HG02885 (cell line): Measurements from ENCODE around the gene ATP1A2.

Experiments
- ATAC-seq: cut with Tn5 transposase; IDR thresholded peaks from one replicate; pipeline ENCODE4 v1.9.1; 2021; ENCODE audit warnings: mild to moderate bottlenecking; ENCODE audit not compliant: unreplicated experiment, poor library complexity

The ATP1A2 gene

DNA sequence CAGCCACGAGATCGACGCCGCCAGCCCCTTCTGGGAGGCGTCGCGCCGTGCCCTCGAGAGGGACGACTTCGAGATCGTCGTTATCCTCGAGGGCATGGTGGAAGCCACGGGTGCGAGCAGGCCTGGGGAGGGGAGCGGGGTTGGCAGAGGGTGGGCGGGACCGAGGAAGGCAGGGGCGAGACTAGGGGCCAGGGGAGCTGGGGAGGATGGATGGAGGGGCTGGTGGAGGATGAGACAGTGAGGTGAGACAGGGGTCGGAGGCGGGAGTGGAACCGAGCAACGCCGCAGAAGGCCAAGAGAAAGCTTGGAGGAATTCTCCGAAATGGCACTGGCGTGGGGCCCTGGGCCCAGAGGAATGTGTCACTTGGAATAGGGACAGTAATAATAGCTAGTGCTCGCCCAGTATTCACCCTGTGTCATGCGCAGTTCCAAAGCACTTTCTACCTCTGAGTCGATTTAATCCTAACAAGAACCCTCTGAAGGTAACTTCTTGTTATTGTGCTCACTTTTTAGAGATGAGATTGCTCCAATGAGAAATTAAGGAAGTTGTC is 30.7 kb upstream of the ATP1A2 start:
- no peak for ATAC-seq

DNA sequence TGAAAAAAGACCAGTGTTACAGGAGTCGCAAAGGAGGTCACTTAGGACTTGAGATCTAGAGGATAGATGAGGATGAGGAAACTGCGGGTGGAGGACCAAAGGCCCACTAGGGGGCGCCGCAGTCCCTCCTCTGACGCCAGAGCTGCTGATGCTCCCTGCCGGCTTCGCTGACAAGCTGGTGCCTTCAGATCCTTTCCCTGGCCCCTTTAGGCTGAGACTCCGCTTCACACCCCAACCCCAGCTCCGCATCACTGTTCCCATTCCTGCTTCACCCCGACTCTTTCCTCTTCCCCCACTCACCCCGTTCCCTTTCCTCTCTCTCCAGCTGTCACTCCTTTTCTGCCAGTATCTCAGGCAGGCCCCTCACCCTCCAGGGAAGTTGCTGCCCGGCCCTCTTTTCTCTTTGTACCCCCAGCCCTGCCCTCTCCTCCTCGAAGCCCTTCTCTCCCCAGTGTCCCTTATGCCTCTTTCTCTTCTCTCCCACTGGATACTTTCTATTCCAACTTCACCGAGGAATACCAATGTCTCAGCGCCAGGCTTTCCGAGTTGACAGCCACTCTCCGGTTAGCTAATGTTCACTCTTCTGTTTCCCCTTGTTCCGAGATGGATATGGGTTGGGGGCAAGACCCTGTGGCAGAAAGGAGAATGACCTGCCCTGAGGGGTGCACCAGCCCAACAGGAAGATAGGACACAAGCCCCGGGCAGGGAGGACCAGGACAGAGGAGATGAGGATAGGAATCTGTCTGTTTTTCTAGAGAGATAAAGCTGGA is 29.7 kb upstream of the ATP1A2 start:
- ATAC-seq, result no peak

DNA sequence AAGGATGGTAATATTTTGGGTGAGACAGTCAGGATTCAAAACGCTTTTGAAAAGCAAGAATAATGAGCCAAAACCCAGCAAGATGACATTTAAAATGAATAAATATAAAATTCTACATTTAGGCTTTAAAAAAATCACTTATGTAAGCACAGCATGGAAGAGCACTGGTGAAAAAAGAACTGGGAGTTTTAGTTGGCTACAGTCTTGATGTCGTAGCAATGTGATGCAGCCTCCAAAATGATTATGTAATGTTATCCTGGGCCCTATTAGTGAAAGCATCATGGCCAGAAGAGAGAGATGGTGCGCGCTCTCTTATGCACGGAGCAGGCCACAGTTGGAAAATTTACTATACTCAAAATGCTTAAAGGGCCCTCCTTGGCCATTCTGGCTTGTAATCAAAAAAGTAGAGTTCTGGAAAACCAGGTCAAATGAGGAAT is 29.1 kb upstream of the ATP1A2 start:
- ATAC-seq, result no peak

DNA sequence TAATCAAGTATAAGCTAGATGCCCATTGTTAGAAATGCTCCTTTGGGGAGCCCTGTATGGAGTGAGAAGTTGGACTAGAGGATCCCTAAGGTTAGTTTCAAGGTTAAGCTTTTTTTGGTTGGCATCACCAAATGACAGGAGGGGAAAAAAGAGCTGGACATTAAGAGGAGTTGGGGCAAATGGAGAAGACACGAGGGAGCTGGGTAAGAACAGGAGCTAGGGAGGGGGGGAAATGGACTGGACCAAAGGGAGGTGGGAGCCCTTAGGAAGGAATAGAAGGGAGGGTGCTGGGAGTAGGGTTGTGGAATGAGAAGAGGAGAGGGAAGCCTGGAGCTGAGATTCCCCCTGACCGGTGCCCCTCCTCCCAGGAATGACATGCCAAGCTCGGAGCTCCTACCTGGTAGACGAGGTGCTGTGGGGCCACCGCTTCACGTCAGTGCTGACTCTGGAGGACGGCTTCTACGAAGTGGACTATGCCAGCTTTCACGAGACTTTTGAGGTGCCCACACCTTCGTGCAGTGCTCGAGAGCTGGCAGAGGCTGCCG is 28.4 kb upstream of the ATP1A2 start:
- ATAC-seq, result no peak

DNA sequence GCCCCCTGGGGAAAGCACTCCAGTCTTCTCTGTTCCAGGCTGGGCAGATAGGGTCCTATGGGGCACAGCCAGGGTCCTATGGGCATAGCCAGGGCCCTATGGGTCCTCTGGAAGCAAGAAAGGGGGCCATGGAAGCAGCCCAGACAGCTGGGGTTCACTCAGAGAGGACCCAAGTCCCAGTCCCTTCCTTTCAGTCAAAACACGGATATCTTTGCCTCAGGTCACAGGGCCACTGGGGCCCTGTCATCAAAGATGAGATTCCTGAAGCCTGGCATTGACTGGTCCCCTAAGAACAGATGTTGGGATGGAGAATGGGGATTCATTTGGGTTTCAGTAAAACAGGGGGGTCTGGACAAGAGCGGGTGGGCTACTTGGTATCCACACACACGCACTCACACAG is 25.7 kb upstream of the ATP1A2 start:
- ATAC-seq, result no peak

DNA sequence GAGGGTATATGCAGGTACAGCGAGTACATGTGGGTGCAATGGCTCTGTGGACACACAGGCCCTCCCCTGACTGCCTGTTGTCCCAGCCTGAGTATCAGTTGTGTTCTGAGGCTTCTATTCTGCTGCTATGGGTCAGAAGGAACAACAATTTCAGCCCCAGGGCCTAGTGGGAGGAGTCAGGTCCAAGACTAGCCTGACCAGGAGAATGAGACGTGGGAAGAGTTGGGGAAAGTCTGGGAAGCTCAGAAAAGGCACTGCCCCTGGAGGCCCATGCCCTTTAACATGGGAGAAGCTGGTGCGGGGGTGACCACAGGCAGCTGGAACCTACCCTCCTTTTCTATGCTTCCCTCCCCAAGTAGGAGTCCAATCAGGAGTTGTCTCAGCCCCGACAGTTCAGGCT is 24.8 kb upstream of the ATP1A2 start:
- no peak for ATAC-seq

DNA sequence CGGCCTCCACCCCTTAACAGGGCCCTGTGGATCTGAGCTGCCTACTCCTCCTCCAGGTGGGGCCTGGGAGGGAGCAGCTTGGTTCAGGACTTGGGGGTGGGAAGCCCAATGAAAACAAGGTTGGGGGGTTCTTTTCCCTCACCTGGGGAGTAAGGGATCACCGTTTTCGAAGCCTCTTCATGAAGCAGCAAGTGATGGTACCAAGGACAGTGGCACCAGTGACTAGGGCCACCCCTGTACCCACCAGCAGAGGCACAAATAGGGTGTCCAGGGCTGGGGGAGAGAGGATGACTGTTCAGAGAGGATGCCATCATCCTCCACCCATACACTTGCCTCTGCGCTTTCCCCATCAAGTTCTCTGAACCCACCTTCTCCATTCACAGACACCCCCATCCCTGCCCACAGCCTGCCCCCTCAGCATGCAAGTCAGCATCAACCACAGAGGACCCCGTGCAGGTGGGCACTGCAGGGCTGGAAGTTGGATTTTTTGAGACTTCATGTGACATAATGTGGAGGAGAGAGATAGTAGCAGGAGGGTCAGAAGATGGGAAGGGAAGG is 23.8 kb upstream of the ATP1A2 start:
- no peak for ATAC-seq

DNA sequence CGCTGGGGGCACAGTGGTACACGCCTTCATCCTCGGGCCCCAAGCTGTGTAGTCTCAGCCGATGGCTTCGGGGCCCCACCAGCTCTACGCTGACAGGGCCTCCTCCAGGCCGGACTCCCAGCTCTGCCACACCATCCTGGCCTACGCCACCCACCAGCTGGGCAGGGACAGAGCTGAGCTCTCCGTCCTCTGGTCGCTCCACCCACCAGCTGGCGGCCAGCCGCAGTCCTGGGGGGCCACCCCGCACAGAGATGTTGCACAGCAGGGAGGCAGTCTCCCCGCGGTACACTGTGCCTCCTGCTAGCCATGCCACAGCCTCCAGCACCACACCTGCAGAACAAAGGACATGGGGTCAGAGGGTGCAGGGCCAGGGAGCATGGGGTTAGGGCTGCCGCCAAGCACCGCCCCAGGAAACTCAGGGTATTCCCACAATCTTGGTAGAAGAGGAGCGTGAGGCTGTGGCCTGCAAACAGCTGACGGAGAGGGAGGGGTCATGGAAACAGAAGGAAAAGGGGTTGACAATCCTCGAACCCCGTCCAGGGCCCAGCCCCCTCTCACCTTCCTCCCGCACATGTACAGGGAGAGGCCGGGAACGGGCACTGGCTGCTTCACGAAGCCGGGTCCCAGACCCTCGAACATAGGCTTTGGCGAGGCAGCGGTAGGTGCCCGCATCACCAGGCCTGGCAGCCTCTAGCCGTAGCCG is 23.0 kb upstream of the ATP1A2 start:
- no peak for ATAC-seq

DNA sequence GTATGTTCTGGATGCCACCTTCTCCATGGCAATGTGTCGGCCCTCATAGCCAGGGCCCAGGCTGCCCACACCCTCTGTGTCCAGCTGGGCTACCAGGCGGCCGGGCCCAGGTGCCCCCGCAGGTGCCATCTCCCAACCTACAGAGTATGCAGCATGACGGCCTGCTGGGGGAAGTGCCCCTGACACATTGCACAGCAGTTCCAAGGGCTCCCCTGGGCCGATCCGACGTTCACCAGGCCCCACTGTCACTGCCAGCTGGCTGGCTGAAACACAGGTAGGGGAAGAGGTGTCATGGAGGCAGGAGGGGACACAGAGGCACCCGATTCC is 22.5 kb upstream of the ATP1A2 start:
- ATAC-seq, result no peak

DNA sequence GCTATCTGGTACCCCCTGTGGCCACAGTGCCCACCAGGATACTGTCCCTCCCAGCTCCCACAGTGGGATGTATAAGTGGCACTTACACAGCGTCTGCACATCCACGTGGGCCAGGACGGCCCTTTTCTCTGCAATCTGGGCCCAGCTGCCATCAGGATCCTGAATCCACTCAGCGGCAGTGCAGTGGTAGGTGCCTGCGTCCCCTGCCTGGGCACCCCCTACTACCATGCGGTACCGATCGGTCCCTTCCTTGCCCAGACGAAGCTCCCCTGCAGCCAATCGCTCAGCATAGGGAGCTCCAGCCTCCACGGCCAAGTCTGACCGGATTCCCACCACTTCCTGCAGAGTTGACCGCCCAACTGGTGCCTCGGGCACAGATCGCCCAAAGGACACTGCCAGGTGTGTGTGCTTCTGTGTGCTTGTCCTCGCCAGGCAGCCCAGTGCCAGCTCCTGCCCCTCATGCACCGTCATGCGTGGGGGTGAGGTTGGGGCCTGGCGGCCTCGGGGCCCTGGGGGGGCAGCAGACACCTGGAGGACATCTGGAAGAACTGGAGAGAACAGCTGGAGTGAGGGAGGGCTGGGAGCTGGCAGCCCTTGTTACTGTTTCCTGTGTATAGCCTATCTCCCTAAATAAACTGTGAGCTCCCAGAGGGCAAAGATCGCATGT is 21.8 kb upstream of the ATP1A2 start:
- no peak for ATAC-seq

DNA sequence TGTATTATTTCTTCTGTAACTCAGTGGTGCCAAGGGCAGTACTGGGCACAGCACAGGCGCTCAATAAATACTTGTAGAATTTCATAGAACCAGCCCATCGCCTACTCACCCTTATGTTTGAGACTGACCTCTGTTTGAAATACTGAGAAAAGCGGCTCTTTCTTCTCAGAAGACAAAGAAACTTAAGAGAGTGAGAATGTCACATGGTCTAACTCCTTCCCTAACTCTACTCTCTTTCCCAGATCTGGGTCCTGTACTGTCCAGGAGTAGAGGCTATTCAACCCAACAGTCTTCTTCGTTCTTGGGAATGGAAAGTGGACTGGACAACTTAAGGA is 21.3 kb upstream of the ATP1A2 start:
- ATAC-seq, result no peak

DNA sequence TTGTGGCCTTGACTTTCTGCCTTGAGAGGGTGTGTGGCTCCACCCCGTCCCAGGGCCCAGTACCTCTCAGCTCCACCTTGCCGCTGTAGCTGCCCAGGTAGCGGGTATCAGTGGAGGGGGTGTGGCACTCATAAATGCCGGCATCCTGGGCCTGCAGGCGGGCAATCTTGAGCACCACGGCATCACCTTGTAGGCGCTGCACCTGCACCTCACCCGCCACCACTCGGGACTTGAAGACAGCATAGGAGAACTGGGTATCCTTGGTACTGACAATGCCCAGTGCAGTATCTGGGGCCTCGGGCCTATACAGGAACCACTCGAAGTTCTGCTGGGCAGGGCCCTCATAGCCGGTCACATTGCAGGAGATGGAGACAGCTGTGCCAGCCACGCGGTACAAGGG is 20.8 kb upstream of the ATP1A2 start:
- no peak for ATAC-seq

DNA sequence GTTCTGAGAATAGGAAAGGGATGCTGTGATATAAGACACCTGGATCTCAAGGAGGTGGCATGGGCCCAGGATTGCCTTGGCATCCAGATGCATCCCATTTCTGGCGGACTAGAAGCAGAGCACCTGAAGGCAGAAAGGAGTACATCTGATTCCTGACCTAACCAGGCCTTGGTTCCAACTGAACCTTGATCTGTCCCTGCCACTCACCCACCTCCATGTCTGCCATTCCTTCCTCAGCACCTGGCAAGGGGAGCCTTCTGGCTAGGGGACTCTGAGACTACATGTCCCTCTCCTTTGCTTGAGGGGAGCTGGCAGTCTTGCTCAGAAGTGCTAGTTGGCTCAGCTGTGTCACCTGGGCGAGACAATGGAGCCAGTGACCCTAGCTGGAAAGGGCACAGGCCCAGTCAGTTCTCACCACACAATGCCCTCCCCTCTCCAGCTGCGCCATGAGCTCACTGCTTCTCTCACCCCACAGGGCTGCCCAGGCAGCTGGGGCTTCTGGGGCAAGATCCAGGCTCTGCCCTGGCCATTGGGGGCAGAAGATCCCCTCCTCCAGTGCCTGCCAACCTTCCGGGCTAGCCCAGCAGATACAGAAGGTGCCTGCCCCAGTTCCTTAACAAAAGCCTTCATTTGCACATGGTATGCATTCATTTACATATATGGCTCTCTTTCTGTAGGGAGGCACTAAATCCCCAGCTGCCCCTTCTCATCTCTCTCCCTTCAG is 20.0 kb upstream of the ATP1A2 start:
- no peak for ATAC-seq

DNA sequence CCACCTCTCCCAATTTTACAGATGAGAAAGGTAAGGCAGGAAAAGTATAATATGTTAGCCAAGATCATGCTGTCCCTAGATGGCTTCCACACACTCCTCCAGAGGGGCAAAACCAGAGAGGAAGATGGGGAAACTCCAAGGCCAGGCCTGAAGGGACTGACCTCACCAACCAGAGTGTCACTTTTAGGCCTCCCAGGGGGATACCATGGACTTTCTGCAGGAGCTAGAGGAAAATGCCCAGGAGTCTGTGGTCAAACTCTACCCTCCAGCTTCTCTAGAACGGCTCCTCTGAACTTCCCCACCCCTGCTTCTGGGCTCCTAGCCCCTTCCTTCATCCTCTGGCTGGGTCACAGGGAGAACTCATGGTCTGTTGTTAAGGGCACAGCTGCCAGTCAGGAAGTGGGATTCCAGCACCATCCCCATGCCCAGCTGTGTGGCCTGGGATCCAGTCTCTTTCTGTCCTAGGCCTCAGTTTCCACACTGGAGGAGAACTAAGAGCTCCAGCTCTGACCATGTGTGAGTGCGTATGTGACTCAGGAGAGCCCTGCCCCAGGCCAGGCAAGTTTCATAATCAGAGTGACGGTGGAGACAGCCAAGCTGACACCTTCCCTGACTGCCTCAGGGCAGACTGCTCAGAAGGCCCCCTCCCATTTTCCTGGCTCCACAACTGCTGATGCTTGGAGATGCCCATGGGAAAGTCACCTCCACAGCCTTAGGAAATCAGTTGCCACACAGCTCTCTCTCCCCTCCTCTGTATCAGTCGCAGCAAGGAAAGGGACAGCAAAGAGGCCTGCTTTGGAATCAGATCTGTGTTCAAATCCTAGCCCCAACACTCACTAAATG is 19.1 kb upstream of the ATP1A2 start:
- ATAC-seq, result no peak

DNA sequence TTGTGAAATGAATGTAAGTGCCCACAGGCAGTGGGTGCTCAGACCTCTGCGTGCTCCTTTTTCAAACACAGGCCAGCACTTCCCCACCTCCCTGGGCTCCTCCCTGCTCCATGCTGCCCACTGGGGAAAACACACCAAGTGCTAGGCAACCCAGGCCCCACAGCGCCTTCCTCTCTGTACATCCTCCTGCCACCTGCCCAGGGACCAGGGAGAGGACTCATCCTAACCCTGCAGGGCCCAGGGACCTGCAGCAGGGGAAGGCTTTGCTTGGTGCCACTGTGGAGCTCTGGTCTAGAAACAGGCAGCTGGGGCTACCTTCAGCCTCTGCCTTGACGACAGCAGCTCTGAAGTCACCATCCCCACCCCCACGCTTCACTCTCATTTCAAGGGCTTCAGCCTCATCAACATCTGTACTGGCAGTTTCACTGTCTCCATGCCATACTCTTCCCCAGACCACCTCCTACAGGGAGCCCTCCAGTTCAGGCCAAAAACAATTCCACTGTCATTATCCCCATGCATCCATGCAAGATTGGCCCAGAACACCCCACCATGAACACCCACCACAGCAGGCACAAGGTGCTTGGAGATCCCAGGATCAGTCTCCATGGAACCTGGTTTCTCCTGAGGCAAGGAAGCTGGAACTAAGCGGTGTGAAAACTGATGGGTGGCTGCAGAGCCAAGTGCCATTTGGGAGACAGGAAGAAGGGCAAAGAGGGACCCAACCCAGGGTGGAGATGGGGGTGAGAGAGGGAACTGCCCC is 18.2 kb upstream of the ATP1A2 start:
- ATAC-seq, result no peak

DNA sequence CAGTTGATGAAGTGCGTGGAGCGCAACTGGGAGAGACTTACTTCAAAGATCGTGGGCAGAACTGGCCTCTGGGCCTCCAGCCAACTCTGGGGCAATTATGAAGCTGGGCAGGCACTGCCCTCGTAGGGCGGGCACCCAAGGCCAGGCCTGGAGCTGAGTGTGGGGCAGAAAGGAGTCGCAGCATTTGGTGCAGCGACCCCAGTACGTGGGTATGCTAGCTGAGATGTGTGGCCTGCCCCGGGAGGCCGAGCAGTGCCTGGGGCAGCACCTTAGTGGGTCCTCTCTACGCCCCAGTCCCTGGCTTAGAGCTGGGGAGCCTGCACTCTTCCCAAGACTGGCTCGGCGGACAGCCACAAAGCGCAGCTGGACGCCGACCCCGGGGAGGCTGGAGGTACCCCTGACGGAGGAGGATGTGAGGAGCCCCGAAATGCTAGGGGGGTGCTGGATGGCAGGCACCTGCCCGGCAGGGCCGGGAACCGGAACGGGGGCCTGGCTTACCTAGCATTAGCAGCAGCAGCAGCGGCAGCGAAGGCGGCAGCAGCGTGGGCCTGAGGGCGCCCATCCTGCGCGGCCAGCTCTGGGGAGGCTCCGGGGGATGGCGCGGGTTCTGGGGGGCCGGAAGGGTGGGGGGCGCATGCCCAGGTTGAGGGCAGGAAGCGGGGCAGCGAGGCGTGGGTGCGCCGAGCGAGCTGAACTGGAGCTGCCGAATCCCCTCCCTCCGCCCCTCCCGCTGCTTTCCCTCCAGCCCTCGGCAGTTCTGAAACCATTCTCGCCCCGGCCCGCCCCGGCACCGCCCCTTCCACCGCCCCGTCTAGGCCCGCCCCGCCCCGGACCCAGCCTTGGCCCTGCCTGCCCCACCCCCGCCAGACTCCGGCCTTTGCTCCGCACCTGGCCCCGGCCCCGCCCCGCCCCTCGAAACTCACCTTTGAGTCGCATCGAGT is 17.4 kb upstream of the ATP1A2 start, which contains the start of gene IGSF8:
IGSF8 (minus strand) TSS at position 709 of the 941 bp plus-strand sequence; CDS start at position 562, 147 bp downstream.
- ATAC-seq, result peak; percentile 57

DNA sequence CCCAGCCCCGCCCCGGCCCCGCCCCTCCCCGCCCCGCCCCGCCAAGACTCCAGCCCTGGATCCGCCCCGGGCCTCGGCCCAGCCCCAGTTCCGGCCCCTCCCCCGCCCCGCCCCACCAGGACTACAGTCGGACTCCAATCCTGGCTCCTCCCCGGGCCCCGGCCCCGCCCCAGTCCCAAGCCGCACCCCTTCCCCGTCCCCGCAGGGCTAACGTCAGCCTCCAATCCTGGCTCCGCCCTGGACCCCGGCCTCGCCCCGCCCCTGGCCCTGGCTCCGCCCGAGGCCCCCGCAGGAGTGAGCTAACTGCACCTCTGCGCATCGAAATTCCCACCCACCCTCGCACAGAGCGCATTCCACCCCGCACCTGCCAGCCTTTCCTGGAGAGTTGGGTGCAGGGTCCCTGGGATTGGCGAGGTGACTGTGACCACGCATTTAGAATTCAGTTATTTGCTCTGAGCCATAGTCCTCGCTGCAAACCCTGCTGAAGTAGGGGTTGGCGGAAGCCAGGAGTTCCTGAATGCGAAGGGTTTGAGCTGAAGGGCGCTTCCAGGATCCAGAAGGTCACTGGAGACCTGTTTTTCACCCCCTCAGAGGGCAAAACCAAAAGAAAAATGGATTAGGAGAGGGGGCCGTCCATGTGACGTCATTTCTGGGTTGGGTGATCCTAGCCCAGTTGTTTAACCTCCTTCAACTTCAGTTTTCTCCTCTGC is 16.6 kb upstream of the ATP1A2 start:
- peak; percentile 84 for ATAC-seq
